Measurements from ENCODE around the gene RSPH1. TPM values are rescaled to one million over a fixed set of nuclear protein-coding genes. Genes with fewer than 3 reads are reported as not detected.
A peak's percentile ranks its signal among the peaks of the same experiment; 100 is the strongest.

RSPH1 gene
- total RNA-seq, 8 experiments from 2014 or later, result 0.28 to 39.3 (median 1.5) TPM; not detected in 2

GRCh38 chr21:42527489-42528158, 31.6 kb upstream of the RSPH1 start:
- peaks cover 47 to 67% of the 10 kb centered on the region in 2 donors for H3K4me1 ChIP-seq (replicated peaks in 1 of 2)
- in situ Hi-C loops (cut with MboI; ENCODE audit: low pct_unique_long_range_greater_than_20kb in 2 of 9, low sequenced_read_pairs in 9 of 9, unreplicated experiment in 9 of 9), result loop anchor here in 2 of 9 experiments (25.0 kb wide), 1 partner anchor 215 kb away; the partner anchor contains the start of gene TFF3 (in 2 of the 2)
- ATAC-seq (replicated peaks in 6 of 8), result peak in 1 of 8 experiments; percentile 38
- no peak overlapping the region for H3K27ac ChIP-seq
- H3K4me3 ChIP-seq, result no peak overlapping the region
- 17 to 100% (median 82%) methylated on average over 1 to 10 of the region's 13 CpGs; no CpG with 5 or more reads in 2 of the 10 experiments for WGBS, 10 experiments

- Histone ChIP-seq H3K4me3 (no peak overlapping the region), H3K27ac (no peak overlapping the region), H3K4me1 (replicated peaks in 1 of 2) (peaks cover 47 to 61% of the 10 kb centered on the region in 2 donors)
- in situ Hi-C loops (cut with MboI; ENCODE audit: low pct_unique_long_range_greater_than_20kb in 2 of 9, low sequenced_read_pairs in 9 of 9, unreplicated experiment in 9 of 9), result loop anchor here in 2 of 9 experiments (25.0 kb wide), 1 partner anchor 215 kb away; the partner anchor contains the start of gene TFF3 (in 2 of the 2)
- no peak for ATAC-seq (replicated peaks in 6 of 8)
- WGBS, 10 experiments, result 17 to 95% (median 69%) methylated on average over 1 to 6 of the region's 8 CpGs; no CpG with 5 or more reads in 6 of the 10 experiments
Measured at GRCh38 chr21:42527127-42527488, 31.1 kb upstream of the RSPH1 start.

GRCh38 chr21:42526379-42526727, 30.3 kb upstream of the RSPH1 start:
- no peak overlapping the region for H3K27ac ChIP-seq
- ATAC-seq (replicated peaks in 6 of 8), result no peak
- in situ Hi-C loops (cut with MboI; ENCODE audit: low pct_unique_long_range_greater_than_20kb in 2 of 9, low sequenced_read_pairs in 9 of 9, unreplicated experiment in 9 of 9), result loop anchor here in 2 of 9 experiments (25.0 kb wide), 1 partner anchor 214 kb away; the partner anchor contains the start of gene TFF3 (in 2 of the 2)
- H3K4me3 ChIP-seq, result no peak overlapping the region
- whole genome bisulfite sequencing, 10 experiments, result 50 to 100% (median 68%) methylated on average over 1 to 7 of the region's 9 CpGs; no CpG with 5 or more reads in 3 of the 10 experiments
- H3K4me1 ChIP-seq (replicated peaks in 1 of 2), result peaks cover 46 to 54% of the 10 kb centered on the region in 2 donors

GRCh38 chr21:42525676-42526378, 29.8 kb upstream of the RSPH1 start:
- Histone ChIP-seq H3K27ac (no peak overlapping the region), H3K4me3 (peak overlapping the region in 2 of 5 donors; percentile 29 to 39), H3K4me1 (replicated peaks in 1 of 2) (peaks cover 41 to 50% of the 10 kb centered on the region in 2 donors)
- WGBS, 10 experiments, result 60 to 96% (median 80%) methylated on average over 2 to 9 of the region's 9 CpGs
- in situ Hi-C loops (cut with MboI; ENCODE audit: low pct_unique_long_range_greater_than_20kb in 2 of 9, low sequenced_read_pairs in 9 of 9, unreplicated experiment in 9 of 9), result loop anchor here in 2 of 9 experiments (25.0 kb wide), 1 partner anchor 214 kb away; the partner anchor contains the start of gene TFF3 (in 2 of the 2)
- ATAC-seq (replicated peaks in 6 of 8), result no peak

GRCh38 chr21:42525029-42525581, 29.1 kb upstream of the RSPH1 start:
- peak overlapping the region; percentile 79 to 85 for H3K27ac ChIP-seq
- peak; percentile 54 to 79 (median 70) for ATAC-seq (replicated peaks in 6 of 8)
- in situ Hi-C loops (cut with MboI; ENCODE audit: low pct_unique_long_range_greater_than_20kb in 2 of 9, low sequenced_read_pairs in 9 of 9, unreplicated experiment in 9 of 9), result loop anchor here in 2 of 9 experiments (25.0 kb wide), 1 partner anchor 213 kb away; the partner anchor contains the start of gene TFF3 (in 2 of the 2)
- H3K4me1 ChIP-seq (replicated peaks in 1 of 2), result peaks cover 36 to 45% of the 10 kb centered on the region in 2 donors
- WGBS, 10 experiments, result 0 to 25% (median 16%) methylated on average over 1 to 9 of the region's 15 CpGs; no CpG with 5 or more reads in 4 of the 10 experiments
- H3K4me3 ChIP-seq, result peak overlapping the region; percentile 8 to 39 (median 23)

GRCh38 chr21:42524341-42525028, 28.5 kb upstream of the RSPH1 start:
- peak; percentile 73 to 93 (median 88) for ATAC-seq (replicated peaks in 6 of 8)
- WGBS, 10 experiments, result 0 to 10% (median 6%) methylated on average over 2 to 14 of the region's 17 CpGs; no CpG with 5 or more reads in 1 of the 10 experiments
- peak overlapping the region; percentile 79 to 85 for H3K27ac ChIP-seq
- H3K4me1 ChIP-seq (replicated peaks in 1 of 2), result peaks cover 36 to 42% of the 10 kb centered on the region in 2 donors
- peak overlapping the region; percentile 8 to 39 (median 23) for H3K4me3 ChIP-seq
- in situ Hi-C loops (cut with MboI; ENCODE audit: low pct_unique_long_range_greater_than_20kb in 2 of 9, low sequenced_read_pairs in 9 of 9, unreplicated experiment in 9 of 9), result loop anchor here in 2 of 9 experiments (25.0 kb wide), 1 partner anchor 212 kb away; the partner anchor contains the start of gene TFF3 (in 2 of the 2)

- WGBS, 10 experiments, result 0 to 100% (median 57%) methylated on average over 1 to 9 of the region's 9 CpGs; no CpG with 5 or more reads in 1 of the 10 experiments
- peak overlapping the region; percentile 79 to 85 for H3K27ac ChIP-seq
- in situ Hi-C loops (cut with MboI; ENCODE audit: low pct_unique_long_range_greater_than_20kb in 2 of 9, low sequenced_read_pairs in 9 of 9, unreplicated experiment in 9 of 9), result no loop called here
- H3K4me1 ChIP-seq (replicated peaks in 1 of 2), result peaks cover 36 to 42% of the 10 kb centered on the region in 2 donors
- peak overlapping the region in 1 of 5 donors; percentile 39 for H3K4me3 ChIP-seq
- peak in 1 of 8 experiments; percentile 2 for ATAC-seq (replicated peaks in 6 of 8)
Measured at GRCh38 chr21:42523941-42524340, 27.9 kb upstream of the RSPH1 start.

- ATAC-seq (replicated peaks in 6 of 8), result no peak
- H3K4me3 ChIP-seq, result no peak overlapping the region
- H3K27ac ChIP-seq, result peak overlapping the region; percentile 79 to 85
- peaks cover 37 to 42% of the 10 kb centered on the region in 2 donors for H3K4me1 ChIP-seq (replicated peaks in 1 of 2)
- in situ Hi-C loops (cut with MboI; ENCODE audit: low pct_unique_long_range_greater_than_20kb in 2 of 9, low sequenced_read_pairs in 9 of 9, unreplicated experiment in 9 of 9), result no loop called here
- 17 to 93% (median 85%) methylated on average over 2 to 6 of the region's 7 CpGs; no CpG with 5 or more reads in 4 of the 10 experiments for WGBS, 10 experiments
Measured at GRCh38 chr21:42523211-42523610, 27.2 kb upstream of the RSPH1 start.

- no peak for ATAC-seq (replicated peaks in 6 of 8)
- no peak overlapping the region for H3K4me3 ChIP-seq
- H3K27ac ChIP-seq, result no peak overlapping the region
- WGBS, 10 experiments, result 96 to 100% methylated on average over 1 to 4 of the region's 8 CpGs; no CpG with 5 or more reads in 8 of the 10 experiments
- in situ Hi-C loops (cut with MboI; ENCODE audit: low pct_unique_long_range_greater_than_20kb in 2 of 9, low sequenced_read_pairs in 9 of 9, unreplicated experiment in 9 of 9), result no loop called here
- H3K4me1 ChIP-seq (replicated peaks in 1 of 2), result peaks cover 41 to 42% of the 10 kb centered on the region in 2 donors
Measured at GRCh38 chr21:42522771-42523170, 26.7 kb upstream of the RSPH1 start.

GRCh38 chr21:42522271-42522670, 26.2 kb upstream of the RSPH1 start:
- H3K27ac ChIP-seq, result no peak overlapping the region
- ATAC-seq (replicated peaks in 6 of 8), result no peak
- 50 to 100% (median 90%) methylated on average over 1 to 14 of the region's 14 CpGs; no CpG with 5 or more reads in 1 of the 10 experiments for WGBS, 10 experiments
- H3K4me3 ChIP-seq, result no peak overlapping the region
- H3K4me1 ChIP-seq (replicated peaks in 1 of 2), result peaks cover 42 to 46% of the 10 kb centered on the region in 2 donors
- in situ Hi-C loops (cut with MboI; ENCODE audit: low pct_unique_long_range_greater_than_20kb in 2 of 9, low sequenced_read_pairs in 9 of 9, unreplicated experiment in 9 of 9), result no loop called here

GRCh38 chr21:42521805-42522204, 25.8 kb upstream of the RSPH1 start:
- Histone ChIP-seq H3K27ac (no peak overlapping the region), H3K4me1 (replicated peaks in 1 of 2) (peaks cover 44 to 51% of the 10 kb centered on the region in 2 donors), H3K4me3 (no peak overlapping the region)
- 69 to 100% (median 92%) methylated on average over 1 to 6 of the region's 6 CpGs; no CpG with 5 or more reads in 2 of the 10 experiments for WGBS, 10 experiments
- in situ Hi-C loops (cut with MboI; ENCODE audit: low pct_unique_long_range_greater_than_20kb in 2 of 9, low sequenced_read_pairs in 9 of 9, unreplicated experiment in 9 of 9), result no loop called here
- ATAC-seq (replicated peaks in 6 of 8), result no peak

- no peak for ATAC-seq (replicated peaks in 6 of 8)
- H3K4me3 ChIP-seq, result no peak overlapping the region
- in situ Hi-C loops (cut with MboI; ENCODE audit: low pct_unique_long_range_greater_than_20kb in 2 of 9, low sequenced_read_pairs in 9 of 9, unreplicated experiment in 9 of 9), result no loop called here
- no peak overlapping the region for H3K27ac ChIP-seq
- WGBS, 10 experiments, result 0 to 100% (median 67%) methylated on average over 1 of the region's 1 CpG; no CpG with 5 or more reads in 3 of the 10 experiments
- peaks cover 46 to 53% of the 10 kb centered on the region in 2 donors for H3K4me1 ChIP-seq (replicated peaks in 1 of 2)
Measured at GRCh38 chr21:42521384-42521783, 25.4 kb upstream of the RSPH1 start.
